Endothelial cell of umbilical vein (primary cell): ENCODE data around the gene STMN1. TPM values are rescaled to one million over a fixed set of nuclear protein-coding genes. Genes with fewer than 3 reads are reported as not detected.

Experiments used
- BruUV-seq: library from RNA; stranded (reverse); fragments of 400-500 nt; replicated peaks from 2 replicates; lab custom pipeline; 2021; lab: Mats Ljungman, UMichigan
- CTCF ChIA-PET: fragments of 300-600, 350-600 bp; sonication (Branson Sonifier 250); formaldehyde crosslinking; loops from one replicate; lab custom pipeline; 2021; ENCODE audit warnings: antibody characterized with exemption, inconsistent platforms; lab: Charles Lee
- POLR2A ChIA-PET: fragments of 300-600, 350-600 bp; sonication (Branson Sonifier 250); formaldehyde crosslinking; loops from one replicate; lab custom pipeline; 2021; ENCODE audit warnings: antibody characterized with exemption, inconsistent platforms; lab: Charles Lee
- DNase-seq: peaks from one replicate; pipeline ENCODE4 v3.0.0-alpha.2; 2011; ENCODE audit warnings: low read depth, low spot score
- FAIRE-seq: peaks from 2 replicates; lab custom pipeline; 2011; peaks lifted over from hg19 to GRCh38; lab: Jason Lieb, UNC
- H2AFZ ChIP-seq: 2 replicates; pipeline ENCODE4 v1.6.0; 2012; ENCODE audit warnings: low read depth, low read length, control low read depth, inconsistent platforms
- H3K27ac ChIP-seq: 2 replicates; pipeline ENCODE4 v1.5.1; 2011; ENCODE audit warnings: low read depth, mild to moderate bottlenecking, control low read depth, low read length, moderate library complexity; ENCODE audit not compliant: insufficient read depth
- H3K27me3 ChIP-seq, 2 experiments: 2 replicates each; pipeline versions ENCODE4 v1.6.0 to v1.6.1; 2011; ENCODE audit warnings: low read length in 2 of 2, mixed read lengths in 1 of 2; ENCODE audit not compliant: control insufficient read depth in 2 of 2, insufficient read depth in 2 of 2
- H3K36me3 ChIP-seq, 2 experiments: 2 replicates in 1 of 2; 3 replicates in 1 of 2; pipeline ENCODE4 v1.5.1; 2011; ENCODE audit warnings: low read length in 2 of 2, mild to moderate bottlenecking in 1 of 2, moderate library complexity in 1 of 2; ENCODE audit not compliant: control insufficient read depth in 2 of 2, insufficient read depth in 2 of 2; ENCODE audit errors: extremely low read depth in 1 of 2
- H3K4me1 ChIP-seq: 3 replicates; pipeline ENCODE4 v1.5.1; 2011; ENCODE audit warnings: mild to moderate bottlenecking, low read length; ENCODE audit not compliant: control insufficient read depth, insufficient read depth; ENCODE audit errors: extremely low read depth
- H3K4me2 ChIP-seq: 2 replicates; pipeline ENCODE4 v1.6.1; 2011; ENCODE audit warnings: low read length, control low read depth, mixed read lengths; ENCODE audit not compliant: insufficient read depth
- H3K4me3 ChIP-seq, 3 experiments: fragments of 200-600 bp in 1 of 3; sonication (generic), shearing (Covaris generic) in 1 of 3; replicated peaks in 1 of 3; 2 replicates each; pipeline ENCODE4 v1.5.1; 2011 to 2016; ENCODE audit warnings: control low read depth in 3 of 3, low read length in 3 of 3, mild to moderate bottlenecking in 2 of 3, inconsistent platforms in 1 of 3, low read depth in 1 of 3, moderate library complexity in 1 of 3; ENCODE audit not compliant: insufficient read depth in 1 of 3
- H3K79me2 ChIP-seq: 2 replicates; pipeline ENCODE4 v1.6.0; 2012; ENCODE audit warnings: low read length, inconsistent platforms; ENCODE audit not compliant: control insufficient read depth, insufficient read depth
- H3K9ac ChIP-seq: replicated peaks from 2 replicates; pipeline ENCODE3; 2011; ENCODE audit warnings: low read length, control low read depth; ENCODE audit not compliant: insufficient read depth; ENCODE audit errors: extremely low read depth
- H3K9me1 ChIP-seq: replicated peaks from 3 replicates; pipeline ENCODE4 v1.6.0; 2011; ENCODE audit warnings: mild to moderate bottlenecking, low read length; ENCODE audit not compliant: control insufficient read depth, insufficient read depth; ENCODE audit errors: extremely low read depth
- H3K9me3 ChIP-seq: replicated peaks from 2 replicates; pipeline ENCODE4 v1.5.1; 2012; ENCODE audit warnings: low read length, inconsistent platforms; ENCODE audit not compliant: control insufficient read depth, insufficient read depth
- H4K20me1 ChIP-seq: replicated peaks from 2 replicates; pipeline ENCODE3; 2011; ENCODE audit warnings: mild to moderate bottlenecking, low read length; ENCODE audit not compliant: control insufficient read depth, insufficient read depth; ENCODE audit errors: extremely low read depth
- EZH2 ChIP-seq: IDR thresholded peaks from 2 replicates; pipeline ENCODE4 v1.6.1; 2012; ENCODE audit warnings: borderline replicate concordance, low read depth, mild to moderate bottlenecking, moderate library complexity, low read length, inconsistent platforms; ENCODE audit not compliant: severe bottlenecking
- FOS ChIP-seq: IDR thresholded peaks from 2 replicates; pipeline ENCODE4 v1.6.1; 2011; ENCODE audit warnings: mild to moderate bottlenecking, low read length, moderate library complexity, borderline replicate concordance; ENCODE audit not compliant: insufficient read depth
- GATA2 ChIP-seq: IDR thresholded peaks from 2 replicates; pipeline ENCODE4 v1.7.0; 2011; ENCODE audit warnings: low read depth, mild to moderate bottlenecking, moderate library complexity, mixed read lengths, low read length; ENCODE audit not compliant: insufficient read length, insufficient read depth
- JUN ChIP-seq: IDR thresholded peaks from 2 replicates; pipeline ENCODE4 v1.6.1; 2011; ENCODE audit warnings: borderline replicate concordance, low read depth; ENCODE audit not compliant: insufficient read length, insufficient read depth
- MAX ChIP-seq: IDR thresholded peaks from 2 replicates; pipeline ENCODE4 v1.6.1; 2011; ENCODE audit not compliant: insufficient read depth, insufficient read length
- MYC ChIP-seq: IDR thresholded peaks from one replicate; pipeline ENCODE4 v1.6.1; 2011; ENCODE audit warnings: mild to moderate bottlenecking, low read depth, low read length
- POLR2A ChIP-seq: IDR thresholded peaks from 2 replicates; pipeline ENCODE4 v1.6.1; 2012; ENCODE audit warnings: low read depth, mild to moderate bottlenecking, control low read depth, low read length
- dilution Hi-C: fragments of 300-500 bp; cut with MboI; formaldehyde crosslinking; loops from one replicate; pipeline ENCODE4 v1.15.0; 2019; ENCODE audit warnings: low sequenced_read_pairs; ENCODE audit not compliant: extremely low pct_ligation_motif_present
- intact Hi-C: fragments of 100-400 bp; cut with micrococcal nuclease; formaldehyde crosslinking; loops from one replicate; pipeline ENCODE4 v1.10.0; 2022
- polyA plus RNA-seq, 4 experiments: library from polyadenylated mRNA; depleted of rRNA in 3 of 4; stranded (reverse) in 3 of 4; unstranded in 1 of 4; fragments of >200 nt; gene quantifications; 2 replicates each; pipeline versions ENCODE4 v1.2.1 to v1.2.3, GENCODE V29; 2011 to 2012; ENCODE audit warnings: missing spikeins in 1 of 4
- total RNA-seq: library from RNA; stranded (reverse); gene quantifications from 2 replicates; pipeline ENCODE4 v1.2.3, GENCODE V29; 2021

Gene STMN1
- total and polyA plus RNA-seq, 2 donors (not counting 3 experiments of a cell fraction or from before 2014, with no cell fraction given) = 102 to 503 TPM

DNA sequence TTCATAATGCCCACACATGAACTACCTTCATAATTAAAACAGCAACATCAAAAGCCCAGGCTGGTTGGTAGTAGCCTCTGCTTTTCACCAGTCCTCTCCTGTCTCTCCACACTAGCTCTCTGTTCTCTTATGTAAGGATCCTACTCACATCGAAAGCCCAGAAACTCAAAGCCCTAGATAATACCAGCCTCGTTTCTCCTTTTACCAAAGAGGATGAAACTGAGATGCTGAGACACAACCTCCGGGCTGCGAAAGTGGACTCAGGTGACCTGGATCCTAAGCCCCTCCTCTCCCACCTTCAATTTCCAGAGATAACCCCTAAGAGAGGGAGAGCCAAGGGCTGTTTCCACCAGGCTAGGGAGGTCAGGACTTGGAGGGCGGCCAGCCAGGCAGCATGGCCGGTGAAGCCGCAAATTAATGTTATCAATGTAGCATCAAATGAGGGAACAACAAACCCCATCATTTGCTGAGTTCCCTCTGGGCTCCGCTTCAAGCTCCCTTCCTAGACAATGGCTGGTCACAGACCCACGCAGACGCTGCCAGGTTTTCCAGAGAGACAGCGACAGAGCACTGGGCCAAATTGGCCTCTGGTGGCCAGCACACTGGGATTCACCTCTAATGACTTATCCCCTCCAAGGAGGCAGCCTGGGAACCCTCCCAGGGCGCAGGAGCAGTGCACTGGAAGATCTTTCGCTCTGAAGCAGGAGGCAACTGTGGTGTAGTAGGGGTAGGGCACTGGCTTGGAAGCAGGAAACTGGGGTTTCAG is 20.7 kb upstream of the STMN1 start:
- POLR2A ChIA-PET = no interaction called here
- FAIRE-seq = no peak
- Histone ChIP-seq H3K4me3 (no peak overlapping the region), H3K9me3 (no peaks in the 10 kb centered on the region), H3K79me2 (no peaks in the 10 kb centered on the region), H2AFZ (peak overlapping the region; percentile 34), H3K27ac (no peak overlapping the region), H3K4me1 (peaks cover 18% of the 10 kb centered on the region), H3K4me2 (no peak overlapping the region), H3K9me1 (no peaks in the 10 kb centered on the region), H3K27me3 (peaks cover 0 to 11% of the 10 kb centered on the region in 2 experiments), H3K9ac (no peak overlapping the region), H4K20me1 (no peaks in the 10 kb centered on the region), H3K36me3 (no peaks in the 10 kb centered on the region)
- intact Hi-C loops = no loop called here
- dilution Hi-C loops = no loop called here
- TF ChIP-seq POLR2A (no peak), MYC (no peak), EZH2 (peak; percentile 33), FOS (no peak), JUN (no peak), GATA2 (no peak), MAX (no peak)
- no peak for DNase-seq
- BruUV-seq = no TSS peak
- CTCF ChIA-PET = interaction anchor here (1.1 kb wide), 1 partner anchor 71 kb away, joined by 3 read pairs; the partner anchor contains the start of gene PAFAH2
